GM10266 (cell line): Measurements from ENCODE around the gene MALRD1.

ENCODE experiments used
- DNase-seq: peaks from one replicate; pipeline ENCODE4 v3.0.0; 2012; ENCODE audit errors: extremely low spot score
- TF ChIP-seq, protein P1 (sequence below): IDR thresholded peaks from 2 replicates; pipeline ENCODE4 v1.5.1; 2012; ENCODE audit warnings: mild to moderate bottlenecking, low read depth; ENCODE audit not compliant: control insufficient read depth, insufficient read depth; ENCODE audit errors: missing control alignments

Gene MALRD1

DNA sequence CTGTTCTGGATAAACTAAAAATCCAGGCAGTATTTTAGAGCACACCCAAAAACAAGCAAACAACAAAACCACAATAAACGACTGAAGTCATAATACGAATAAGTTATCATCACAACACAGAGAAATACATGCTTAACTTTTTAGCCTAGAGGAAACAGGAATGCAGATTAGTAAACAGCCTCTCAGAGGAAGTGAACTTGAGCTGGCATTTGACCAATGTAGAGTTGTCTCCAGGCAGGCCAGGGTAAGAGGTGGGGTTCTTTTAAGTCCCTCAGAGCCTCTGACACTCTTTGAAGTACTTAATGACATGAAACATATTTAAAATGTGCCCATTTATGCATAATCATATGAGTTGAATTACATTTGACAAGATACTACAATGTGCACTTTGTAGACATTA lies 724.4 kb downstream of the MALRD1 start:
- no peak for DNase-seq
- TF ChIP-seq, protein P1, sequence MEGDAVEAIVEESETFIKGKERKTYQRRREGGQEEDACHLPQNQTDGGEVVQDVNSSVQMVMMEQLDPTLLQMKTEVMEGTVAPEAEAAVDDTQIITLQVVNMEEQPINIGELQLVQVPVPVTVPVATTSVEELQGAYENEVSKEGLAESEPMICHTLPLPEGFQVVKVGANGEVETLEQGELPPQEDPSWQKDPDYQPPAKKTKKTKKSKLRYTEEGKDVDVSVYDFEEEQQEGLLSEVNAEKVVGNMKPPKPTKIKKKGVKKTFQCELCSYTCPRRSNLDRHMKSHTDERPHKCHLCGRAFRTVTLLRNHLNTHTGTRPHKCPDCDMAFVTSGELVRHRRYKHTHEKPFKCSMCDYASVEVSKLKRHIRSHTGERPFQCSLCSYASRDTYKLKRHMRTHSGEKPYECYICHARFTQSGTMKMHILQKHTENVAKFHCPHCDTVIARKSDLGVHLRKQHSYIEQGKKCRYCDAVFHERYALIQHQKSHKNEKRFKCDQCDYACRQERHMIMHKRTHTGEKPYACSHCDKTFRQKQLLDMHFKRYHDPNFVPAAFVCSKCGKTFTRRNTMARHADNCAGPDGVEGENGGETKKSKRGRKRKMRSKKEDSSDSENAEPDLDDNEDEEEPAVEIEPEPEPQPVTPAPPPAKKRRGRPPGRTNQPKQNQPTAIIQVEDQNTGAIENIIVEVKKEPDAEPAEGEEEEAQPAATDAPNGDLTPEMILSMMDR: no peak

DNA sequence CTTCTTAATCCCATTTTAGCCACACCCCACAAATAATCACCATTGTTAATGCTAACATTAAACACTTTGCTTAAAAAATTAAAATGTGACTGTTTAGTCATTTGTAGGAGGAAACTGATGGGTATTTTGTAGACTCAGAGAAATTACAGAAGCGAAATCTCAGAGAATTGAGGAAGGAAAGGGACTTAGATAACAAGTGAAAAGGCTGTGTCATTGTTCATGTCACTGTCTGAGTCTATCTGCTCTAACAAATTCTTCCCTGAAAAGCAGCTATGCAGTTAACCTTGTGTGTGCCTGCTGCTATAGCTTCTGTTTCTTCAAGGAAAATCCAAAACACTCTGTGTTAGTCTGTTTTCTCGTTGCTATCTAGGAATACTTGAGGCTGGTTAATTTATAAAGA lies 726.7 kb downstream of the MALRD1 start:
- TF ChIP-seq, protein P1: no peak
- no peak for DNase-seq

DNA sequence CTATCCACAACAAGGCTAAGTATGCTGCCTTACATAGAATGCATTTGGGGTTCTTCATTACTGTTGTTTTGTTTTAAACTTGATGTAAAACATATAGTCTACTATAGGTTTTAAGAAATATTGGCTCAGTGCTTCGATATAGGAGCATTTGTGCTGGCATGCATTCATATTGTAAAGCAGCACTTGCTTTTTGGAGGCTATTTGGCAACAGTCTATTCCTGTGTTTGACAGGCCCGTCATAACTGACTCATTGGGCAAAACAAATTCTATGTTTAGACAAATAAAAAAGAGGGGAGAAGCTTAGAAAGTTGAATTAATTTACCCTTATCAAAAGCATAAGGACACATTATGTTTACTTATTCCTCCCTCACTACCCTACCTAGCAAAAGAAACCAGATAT lies 729.2 kb downstream of the MALRD1 start:
- no peak for DNase-seq
- TF ChIP-seq, protein P1: no peak

DNA sequence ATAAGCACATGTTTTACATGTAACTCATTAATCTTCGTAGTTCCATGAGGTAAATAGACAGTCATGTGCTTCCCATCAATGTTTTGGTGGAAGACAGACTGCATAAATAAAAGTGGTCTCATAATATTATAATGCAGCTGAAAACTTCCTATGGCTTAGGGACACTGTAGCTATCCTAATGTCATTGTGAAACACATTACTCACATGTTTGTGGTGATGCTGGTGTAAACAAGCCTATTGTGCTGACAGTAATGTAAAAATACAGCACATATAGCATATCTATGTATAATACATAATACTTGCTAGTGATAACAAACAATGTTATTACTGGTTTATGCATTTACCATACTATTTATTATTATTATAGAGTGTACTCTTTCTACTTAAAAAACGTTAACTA lies 730.4 kb downstream of the MALRD1 start:
- TF ChIP-seq, protein P1: no peak

DNA sequence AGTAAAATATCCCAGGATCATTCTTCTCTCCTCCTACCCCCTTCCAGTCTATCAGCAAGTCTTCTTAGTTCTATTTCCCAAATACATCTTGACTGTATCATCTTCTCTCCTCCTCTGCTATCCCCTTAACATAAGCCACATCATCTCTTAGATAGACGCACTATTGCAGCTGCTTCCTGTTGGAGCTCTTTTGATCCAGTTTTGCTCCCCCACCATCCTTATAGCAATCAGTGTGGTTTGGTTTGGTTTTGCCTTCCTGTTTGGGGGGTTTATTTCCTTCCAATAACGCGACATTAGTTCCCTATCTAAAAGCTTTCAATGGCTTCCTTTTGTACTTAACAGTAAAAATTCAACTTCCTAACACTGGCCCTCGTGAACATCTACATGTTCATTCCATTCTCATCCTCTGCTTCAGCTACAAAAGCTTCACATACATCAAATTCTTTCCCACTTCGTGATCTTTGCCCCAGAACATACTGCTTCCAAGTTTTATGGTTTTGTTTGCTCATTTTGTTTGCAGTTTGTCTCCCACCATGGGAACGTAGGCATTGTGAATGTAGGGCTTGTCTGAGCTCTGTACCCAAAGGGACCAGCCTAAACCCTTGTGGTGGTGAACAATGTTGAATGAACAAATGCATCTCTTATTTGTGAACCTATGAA lies 734.0 kb downstream of the MALRD1 start:
- TF ChIP-seq, protein P1: no peak
- no peak for DNase-seq

More for the DNA sequence above, 730.4 kb downstream of the MALRD1 start:
- DNase-seq: no peak

DNA sequence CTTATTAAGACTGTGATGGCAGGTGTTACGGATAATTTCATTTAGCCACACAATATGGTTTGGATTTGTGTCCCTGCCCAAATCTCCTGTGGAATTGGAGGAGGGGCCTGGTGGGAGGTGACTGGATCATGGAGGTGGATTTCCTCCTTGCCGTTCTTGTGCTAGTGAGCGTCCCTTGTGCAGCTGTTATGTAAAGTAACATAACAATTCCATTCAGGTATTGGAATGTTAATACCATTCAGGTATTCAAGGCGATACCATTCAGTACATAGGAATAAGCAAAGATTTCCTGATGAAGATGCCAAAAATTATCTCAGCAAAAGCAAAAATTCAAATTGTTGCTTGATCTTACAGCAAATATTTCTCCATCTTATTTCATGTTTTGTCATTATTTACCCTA lies 735.1 kb downstream of the MALRD1 start:
- no peak for DNase-seq
- TF ChIP-seq, protein P1: no peak
